ENCODE measurements around the gene GPBAR1. TPM values are rescaled to one million over a fixed set of nuclear protein-coding genes. Genes with fewer than 3 reads are reported as not detected.

GPBAR1 gene
- total RNA-seq, 1 experiment from 2014 or later, result not detected

- no peak for DNase-seq (ENCODE audit: low read depth, low spot score)
- in situ Hi-C loops (cut with HindIII; ENCODE audit: low pct_unique_long_range_greater_than_20kb, low sequenced_read_pairs), result no loop called here
These were observed 14.7 kb downstream of the GPBAR1 start for GRCh38 chr2:218275371-218276072.

- DNase-seq (ENCODE audit: low read depth, low spot score), result no peak
- in situ Hi-C loops (cut with HindIII; ENCODE audit: low pct_unique_long_range_greater_than_20kb, low sequenced_read_pairs), result no loop called here
These were observed 16.4 kb downstream of the GPBAR1 start for GRCh38 chr2:218276986-218277755.

DNA sequence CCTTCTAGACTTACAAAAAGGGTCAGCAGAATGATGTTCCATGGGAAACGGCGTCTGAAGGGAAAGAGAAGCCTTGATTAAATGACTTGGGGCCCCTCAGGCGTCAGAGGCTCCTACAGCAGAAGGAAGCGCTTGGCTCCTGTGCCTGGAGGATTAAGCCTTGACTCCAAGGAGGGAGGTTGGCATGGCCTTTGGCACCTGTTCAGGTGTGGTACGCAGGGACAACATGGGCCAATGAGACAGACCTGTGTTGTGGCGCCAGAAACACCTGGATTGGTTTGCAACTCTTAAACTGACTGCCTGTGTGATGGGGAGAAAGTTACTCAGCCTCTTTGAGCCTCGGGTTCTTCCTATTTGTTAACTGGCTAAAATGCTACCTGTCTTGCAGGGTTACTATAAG, 17.1 kb downstream of the GPBAR1 start:
- in situ Hi-C loops (cut with HindIII; ENCODE audit: low pct_unique_long_range_greater_than_20kb, low sequenced_read_pairs), result no loop called here
- DNase-seq (ENCODE audit: low read depth, low spot score), result no peak

DNA sequence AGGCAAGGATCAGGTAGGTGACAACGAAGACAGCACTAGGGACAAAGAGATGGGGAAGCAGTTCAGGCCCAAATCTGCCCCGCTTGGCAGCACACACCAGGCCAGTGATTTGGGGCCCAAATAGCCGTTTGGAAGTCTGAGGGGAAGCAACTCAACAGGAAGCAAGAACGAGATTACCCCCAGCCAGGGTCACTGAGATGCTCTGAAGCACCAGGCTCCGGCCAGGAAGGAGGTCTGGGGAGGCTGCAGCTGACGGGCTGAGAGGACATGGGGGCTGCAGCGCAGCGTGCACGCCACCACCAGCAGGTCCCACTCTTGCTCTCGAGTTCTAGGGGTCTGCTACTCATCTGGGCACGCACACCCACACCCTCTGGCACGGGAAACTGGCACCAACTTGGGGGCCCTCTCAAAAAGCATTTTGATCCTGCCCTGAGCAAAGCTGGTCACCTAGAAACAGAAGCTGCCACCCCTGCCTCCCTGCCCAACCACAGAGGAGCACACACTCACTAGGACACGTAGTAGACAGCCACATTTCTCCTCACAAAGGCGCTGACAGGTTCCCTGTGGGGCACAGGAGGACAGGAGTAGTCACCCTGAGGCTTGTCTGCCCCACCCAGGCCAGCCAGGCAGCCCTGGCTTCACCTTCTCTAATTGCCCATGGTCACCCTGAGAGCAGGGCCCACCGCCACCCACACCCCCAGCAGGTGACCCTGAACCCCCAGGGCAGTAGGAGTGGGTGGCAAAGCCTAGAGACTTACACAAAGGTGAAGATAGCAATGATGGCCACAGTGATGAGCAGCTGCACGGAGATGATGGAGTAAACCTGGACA, 17.9 kb downstream of the GPBAR1 start:
- no peak for DNase-seq (ENCODE audit: low read depth, low spot score)
- in situ Hi-C loops (cut with HindIII; ENCODE audit: low pct_unique_long_range_greater_than_20kb, low sequenced_read_pairs), result no loop called here

- DNase-seq (ENCODE audit: low read depth, low spot score), result no peak
- in situ Hi-C loops (cut with HindIII; ENCODE audit: low pct_unique_long_range_greater_than_20kb, low sequenced_read_pairs), result no loop called here
These were observed 19.6 kb downstream of the GPBAR1 start for GRCh38 chr2:218280260-218280870.

DNA sequence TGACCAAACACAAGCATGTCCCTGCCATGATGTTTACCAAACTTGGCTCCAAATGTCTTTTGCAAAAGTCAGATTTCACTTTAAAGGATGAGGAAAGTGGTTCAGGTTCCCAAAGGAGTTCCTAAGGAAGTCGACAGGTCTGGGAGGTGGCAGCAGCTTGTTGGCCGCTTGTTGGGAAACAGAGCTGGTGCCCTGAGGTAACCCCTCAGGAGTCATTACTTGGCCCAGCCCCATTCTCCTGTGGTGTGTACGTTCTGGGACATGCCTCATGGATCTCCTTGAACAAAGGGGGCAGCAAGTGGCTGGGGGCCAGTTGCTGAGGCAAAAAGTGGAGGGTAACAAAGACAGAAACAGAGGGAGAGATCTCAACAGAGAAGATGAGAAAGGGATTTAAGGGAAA, 20.6 kb downstream of the GPBAR1 start:
- no peak for DNase-seq (ENCODE audit: low read depth, low spot score)
- in situ Hi-C loops (cut with HindIII; ENCODE audit: low pct_unique_long_range_greater_than_20kb, low sequenced_read_pairs), result no loop called here

- in situ Hi-C loops (cut with HindIII; ENCODE audit: low pct_unique_long_range_greater_than_20kb, low sequenced_read_pairs), result no loop called here
- DNase-seq (ENCODE audit: low read depth, low spot score), result no peak
These were observed 21.6 kb downstream of the GPBAR1 start for GRCh38 chr2:218282173-218282991.

- in situ Hi-C loops (cut with HindIII; ENCODE audit: low pct_unique_long_range_greater_than_20kb, low sequenced_read_pairs), result no loop called here
- DNase-seq (ENCODE audit: low read depth, low spot score), result no peak
These were observed 23.4 kb downstream of the GPBAR1 start for GRCh38 chr2:218284106-218284811.

DNA sequence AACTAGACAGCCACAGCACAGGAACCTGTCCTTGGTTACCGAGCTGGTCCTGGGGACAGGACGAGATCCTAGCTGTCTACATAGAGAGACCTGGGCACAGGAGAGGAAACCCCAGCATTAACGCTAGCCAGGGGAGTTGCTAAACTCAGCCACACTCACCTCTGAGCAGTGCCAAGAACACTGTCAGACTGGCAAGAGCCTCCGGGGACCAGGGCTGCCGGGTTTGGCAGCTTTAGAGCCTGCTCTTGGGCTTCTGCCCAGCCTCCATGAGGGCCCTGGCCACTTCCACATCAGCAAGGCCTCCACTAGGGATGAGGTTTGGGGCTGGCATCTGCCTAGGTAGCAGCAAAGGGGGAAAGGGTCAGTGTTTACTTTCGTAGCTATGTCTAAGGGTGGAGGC, 24.8 kb downstream of the GPBAR1 start:
- DNase-seq (ENCODE audit: low read depth, low spot score), result no peak
- in situ Hi-C loops (cut with HindIII; ENCODE audit: low pct_unique_long_range_greater_than_20kb, low sequenced_read_pairs), result no loop called here

GRCh38 chr2:218286570-218287459, 26.0 kb downstream of the GPBAR1 start:
- in situ Hi-C loops (cut with HindIII; ENCODE audit: low pct_unique_long_range_greater_than_20kb, low sequenced_read_pairs), result no loop called here
- peak; percentile 94 for DNase-seq (ENCODE audit: low read depth, low spot score)

- in situ Hi-C loops (cut with HindIII; ENCODE audit: low pct_unique_long_range_greater_than_20kb, low sequenced_read_pairs), result no loop called here
- DNase-seq (ENCODE audit: low read depth, low spot score), result peak; percentile 56
These were observed 29.0 kb downstream of the GPBAR1 start for GRCh38 chr2:218289639-218290315.

DNA sequence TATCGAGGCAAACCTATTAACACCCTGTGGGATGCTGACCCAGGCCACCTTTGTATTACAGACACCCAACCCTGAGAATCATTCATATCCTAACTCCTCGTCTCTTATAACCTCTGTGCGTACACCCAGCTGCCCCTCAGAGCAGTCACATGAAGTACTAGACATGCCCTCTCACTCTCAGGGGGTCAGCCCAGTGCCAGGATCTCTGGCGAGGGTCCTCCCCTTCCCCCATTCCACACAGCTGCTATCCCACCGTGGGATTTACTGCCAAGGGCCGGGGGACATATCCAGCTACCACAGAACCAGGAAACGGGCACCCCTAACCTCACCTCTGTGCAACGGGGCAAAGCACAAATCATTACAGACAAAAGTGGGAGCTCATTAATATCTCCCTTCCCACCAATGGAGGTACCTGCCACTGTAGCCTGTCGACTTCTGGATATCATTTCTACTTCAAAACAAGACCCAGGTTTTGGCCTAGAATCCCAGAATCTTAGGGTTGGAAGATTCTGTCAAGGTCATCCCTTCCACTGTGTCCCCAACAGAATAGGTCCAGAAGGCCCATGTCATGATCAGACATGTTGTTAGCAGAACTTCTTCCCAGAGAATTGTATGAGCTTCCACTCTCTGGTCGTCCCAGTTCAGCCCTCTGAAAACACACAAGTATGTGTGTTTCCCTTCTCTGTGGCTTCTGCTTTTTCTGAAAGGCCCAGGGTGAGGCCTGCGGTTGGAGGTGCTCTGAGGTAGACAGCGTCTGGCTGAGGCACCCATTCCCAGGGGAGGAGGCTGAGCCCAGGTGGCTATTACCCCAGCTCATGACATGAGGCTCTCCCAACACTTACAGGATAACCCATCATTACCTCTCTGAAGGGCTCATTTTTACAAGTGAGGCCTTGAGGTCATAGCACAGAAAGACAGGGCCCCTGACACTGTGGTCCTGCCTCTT, 29.8 kb downstream of the GPBAR1 start:
- in situ Hi-C loops (cut with HindIII; ENCODE audit: low pct_unique_long_range_greater_than_20kb, low sequenced_read_pairs), result no loop called here
- no peak for DNase-seq (ENCODE audit: low read depth, low spot score)

DNA sequence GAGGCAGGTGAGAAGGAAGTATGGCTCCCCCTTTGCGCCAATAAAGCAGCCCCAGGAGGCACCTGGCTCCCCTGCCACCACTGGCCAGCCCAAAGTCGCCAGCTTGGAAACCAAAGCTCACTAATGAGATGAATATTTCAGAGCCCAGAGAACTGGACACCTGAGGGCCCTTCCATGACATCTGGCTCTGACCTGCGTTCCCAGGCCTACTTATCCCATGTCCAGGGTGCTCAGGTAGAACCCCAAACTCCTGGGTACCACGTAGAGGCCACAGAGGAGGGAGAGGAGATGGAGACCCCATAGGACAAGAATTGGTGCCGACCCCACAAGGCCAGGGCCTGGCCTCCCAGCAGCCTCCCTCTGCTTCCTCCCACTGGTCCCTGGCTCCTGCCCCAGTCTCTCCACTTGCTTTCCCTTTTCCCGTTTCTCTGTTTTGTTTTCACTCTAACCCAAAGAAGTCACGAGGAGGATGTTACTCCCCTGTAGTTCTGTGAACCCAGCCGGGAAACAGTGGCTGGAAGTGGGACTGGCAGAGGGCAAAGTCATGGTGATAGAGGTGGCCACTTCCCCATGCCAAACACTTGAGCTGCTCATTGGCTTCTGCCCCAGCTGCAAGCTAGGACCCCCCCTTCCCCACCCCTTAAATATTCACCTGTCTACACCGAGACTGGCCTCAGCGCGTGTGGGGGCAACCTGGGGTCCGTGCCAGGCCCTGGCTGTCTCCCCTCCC, 30.7 kb downstream of the GPBAR1 start:
- in situ Hi-C loops (cut with HindIII; ENCODE audit: low pct_unique_long_range_greater_than_20kb, low sequenced_read_pairs), result no loop called here

More for the DNA sequence above, 30.7 kb downstream of the GPBAR1 start:
- no peak for DNase-seq (ENCODE audit: low read depth, low spot score)

All from SK-MEL-5 (cell line).